Stimulated activated CD4-positive, alpha-beta T cell treated with anti-CD3 and anti-CD28 coated beads, TNF-alpha, amount 100 ng/mL, for 4 hours (primary cell): Measurements from ENCODE around the gene PIAS2.
A peak's percentile ranks its signal among the peaks of the same experiment; 100 is the strongest.
"Not testable (repeated sequence)": the region's sequence is repeated elsewhere in the genome, so short reads cannot be mapped to it uniquely, and the experiment has no call there.

Experiments used
- DNase-seq, 3 experiments: peaks; one replicate each; pipeline ENCODE4 v3.0.0-alpha.2; 2020; ENCODE audit warnings: low read depth in 3 of 3

The PIAS2 gene

DNA sequence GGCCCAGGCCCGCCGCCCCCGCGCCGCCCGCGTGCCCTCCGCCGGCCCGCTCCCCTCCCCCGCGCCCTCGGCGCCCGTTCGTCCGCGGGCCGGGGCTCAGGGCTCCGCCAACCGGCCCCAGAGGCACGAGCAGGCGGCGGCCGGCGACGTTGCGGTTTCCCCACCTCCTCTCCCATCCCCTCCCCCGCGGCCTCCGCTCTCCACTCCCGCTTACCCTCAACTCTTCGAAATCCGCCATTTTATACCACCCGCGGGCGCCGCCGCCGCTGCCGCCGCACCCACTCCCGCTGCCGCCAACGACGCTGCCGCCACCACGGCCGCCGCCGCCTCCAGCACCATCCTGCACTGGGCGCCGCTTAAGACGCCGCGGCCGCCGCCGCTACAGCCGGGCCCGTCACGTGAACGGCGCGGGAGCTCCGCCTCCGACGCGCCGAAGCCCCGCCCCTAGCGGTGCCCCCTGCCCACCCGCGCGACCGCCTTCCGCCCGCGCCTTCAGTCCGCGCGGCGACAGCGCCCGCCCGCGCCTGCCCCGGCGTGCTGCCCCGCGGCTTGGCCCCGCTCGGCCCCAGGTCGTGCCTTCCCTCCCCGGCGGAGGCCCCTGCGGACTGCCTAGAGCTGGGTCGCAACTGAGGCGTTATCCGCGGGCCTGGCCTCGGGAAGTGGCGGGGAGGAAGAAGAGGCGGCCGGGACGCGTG lies at the start of gene PIAS2, which contains the start of gene KATNAL2:
Gene PIAS2 (minus strand): TSS at position 400 of the 695 bp plus-strand sequence. CDS start 162 bp downstream, at position 238.
Gene KATNAL2 (plus strand): TSS at position 495 of the 695 bp plus-strand sequence. CDS start 29,271 bp downstream, outside the sequence.
- peak; percentile 50 to 67 (median 63) for DNase-seq

DNA sequence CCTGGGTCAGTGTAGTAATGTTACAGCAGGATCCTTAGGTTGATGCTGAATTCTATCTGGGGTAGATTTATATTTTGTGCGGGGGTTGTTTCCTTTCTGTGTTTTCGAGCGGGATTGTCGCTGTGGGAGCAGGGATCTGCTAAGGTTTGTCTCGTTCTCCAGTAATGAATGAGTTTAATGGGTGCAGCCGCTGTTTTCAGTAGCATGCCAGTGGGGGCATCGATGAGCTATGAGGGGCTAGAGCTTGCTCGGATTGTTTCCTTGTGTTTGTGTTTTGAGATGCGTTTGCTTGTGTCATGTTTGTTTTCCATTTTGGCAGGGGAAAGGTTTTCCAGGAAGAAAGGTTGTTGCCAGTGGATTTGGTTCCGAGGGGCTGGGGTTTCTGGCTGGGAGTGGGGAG lies 49.0 kb upstream of the PIAS2 start:
- not testable (repeated sequence) for DNase-seq

GRCh38 chr18:46964579-46965293 lies 47.4 kb upstream of the PIAS2 start:
- not testable (repeated sequence) for DNase-seq

DNA sequence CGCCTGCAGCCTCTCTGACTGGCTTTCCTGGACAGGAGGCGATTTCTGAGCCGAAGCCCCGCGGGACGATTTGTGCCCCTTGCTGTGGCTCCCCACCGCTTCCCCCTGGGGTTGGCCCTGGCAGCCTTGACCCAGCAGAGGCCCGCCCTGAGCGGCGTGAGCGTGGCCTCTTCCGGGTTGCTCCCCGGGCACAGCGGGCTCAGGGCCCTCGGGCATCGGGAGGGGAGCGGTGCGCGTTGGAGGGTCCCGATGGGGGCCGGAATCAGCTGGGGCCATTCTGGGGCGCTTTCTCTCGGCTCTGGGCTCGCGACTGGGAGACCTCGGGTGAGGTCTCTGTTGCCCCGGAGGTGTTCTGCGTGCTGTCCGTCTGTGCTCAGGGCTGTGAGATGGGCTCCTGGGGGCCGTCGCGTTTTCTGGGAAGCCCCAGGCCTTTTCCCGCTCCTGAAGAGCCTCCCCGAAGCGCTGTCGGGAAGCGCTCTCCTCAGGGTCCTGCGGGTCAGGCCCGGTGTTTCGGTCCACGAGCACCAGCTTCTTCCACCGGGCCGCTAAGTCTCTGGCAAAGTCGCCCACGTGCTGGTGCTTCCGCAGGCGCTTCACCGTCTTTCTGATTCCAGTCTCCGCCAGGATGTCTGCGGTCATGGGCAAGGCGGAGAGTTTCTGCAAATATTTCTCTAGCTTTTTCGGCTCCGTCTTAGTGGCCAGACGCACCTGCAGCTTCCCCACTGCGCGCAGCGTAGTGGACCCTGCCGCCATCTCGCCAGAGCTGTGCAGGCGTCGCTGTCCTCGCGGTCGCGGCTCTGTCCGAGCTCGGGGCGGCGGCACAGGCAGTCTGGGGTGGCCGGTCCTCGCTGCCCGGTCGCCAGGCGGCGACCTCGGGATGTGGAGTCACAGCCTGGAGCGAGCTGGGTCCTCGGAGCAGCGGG lies 46.6 kb upstream of the PIAS2 start:
- DNase-seq = not testable (repeated sequence)

DNA sequence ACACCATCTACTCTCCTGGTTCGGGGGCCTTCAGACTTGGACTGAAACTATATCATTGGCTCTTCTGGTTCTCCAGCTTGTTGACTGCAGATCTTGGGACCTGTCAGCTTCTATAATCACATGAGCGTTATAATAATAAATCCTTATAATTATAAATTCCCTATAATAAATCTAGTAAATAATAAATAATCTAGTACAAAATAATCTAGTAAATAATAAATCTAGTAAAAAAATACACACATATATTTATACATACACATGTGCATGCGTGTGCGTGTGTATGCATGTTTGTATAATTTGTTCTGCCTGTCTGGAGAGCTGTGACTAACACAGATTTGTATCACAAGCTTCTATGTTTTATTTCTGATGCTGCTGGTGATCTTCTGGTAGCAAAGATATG lies 40.9 kb upstream of the PIAS2 start:
- no peak for DNase-seq

DNA sequence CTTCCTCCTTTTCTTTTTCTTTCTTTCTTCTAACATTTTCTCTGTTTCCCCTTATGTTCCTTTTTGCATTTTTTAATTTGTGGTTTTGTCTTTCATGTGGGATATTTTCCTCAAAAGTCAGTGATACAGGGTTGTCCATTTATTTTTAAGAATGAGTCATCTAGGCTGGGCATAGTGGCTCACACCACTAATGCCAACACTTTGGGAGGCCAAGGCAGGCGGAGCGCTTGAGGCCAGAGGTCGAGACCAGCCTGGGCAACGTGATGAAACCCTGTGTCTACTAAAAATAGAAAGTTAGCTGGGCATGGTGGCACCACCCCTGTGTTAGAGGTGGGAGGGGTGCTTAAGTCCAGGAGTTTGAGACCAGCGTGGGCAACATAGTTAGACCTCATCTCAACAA lies 35.9 kb upstream of the PIAS2 start:
- DNase-seq = no peak

DNA sequence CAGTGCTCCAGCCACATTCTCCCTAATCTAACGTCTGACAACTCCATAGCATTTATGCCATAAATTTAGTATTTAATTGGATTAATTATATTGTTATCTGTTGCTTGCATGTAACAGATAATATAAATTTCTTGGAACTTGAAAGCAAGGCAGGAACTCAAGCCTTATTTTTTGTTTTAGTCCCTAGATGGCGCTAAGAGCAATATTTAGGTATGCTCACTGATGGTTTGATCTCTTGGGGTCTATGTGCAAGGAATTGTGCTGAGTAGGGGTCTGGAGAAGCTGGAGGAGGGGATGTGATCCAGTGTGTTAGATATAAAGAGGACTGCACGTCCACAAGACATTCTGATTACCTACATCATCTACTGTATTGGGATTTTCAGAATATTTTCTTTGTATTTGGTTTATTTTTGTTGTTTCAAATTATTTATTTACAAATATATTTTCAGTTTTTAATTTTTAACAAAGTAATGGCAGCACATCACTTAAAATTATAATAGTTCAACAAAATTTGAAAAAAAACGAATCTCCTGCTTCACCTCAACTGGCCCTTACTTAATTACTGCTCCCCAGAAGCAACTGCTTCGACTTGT lies 32.9 kb upstream of the PIAS2 start:
- DNase-seq = no peak

- DNase-seq = peak in 2 of 3 experiments; percentile 9 to 11
Observed at GRCh38 chr18:46946656-46947282, 29.5 kb upstream of the PIAS2 start.

GRCh38 chr18:46942646-46943045 lies 25.3 kb upstream of the PIAS2 start:
- no peak for DNase-seq

DNA sequence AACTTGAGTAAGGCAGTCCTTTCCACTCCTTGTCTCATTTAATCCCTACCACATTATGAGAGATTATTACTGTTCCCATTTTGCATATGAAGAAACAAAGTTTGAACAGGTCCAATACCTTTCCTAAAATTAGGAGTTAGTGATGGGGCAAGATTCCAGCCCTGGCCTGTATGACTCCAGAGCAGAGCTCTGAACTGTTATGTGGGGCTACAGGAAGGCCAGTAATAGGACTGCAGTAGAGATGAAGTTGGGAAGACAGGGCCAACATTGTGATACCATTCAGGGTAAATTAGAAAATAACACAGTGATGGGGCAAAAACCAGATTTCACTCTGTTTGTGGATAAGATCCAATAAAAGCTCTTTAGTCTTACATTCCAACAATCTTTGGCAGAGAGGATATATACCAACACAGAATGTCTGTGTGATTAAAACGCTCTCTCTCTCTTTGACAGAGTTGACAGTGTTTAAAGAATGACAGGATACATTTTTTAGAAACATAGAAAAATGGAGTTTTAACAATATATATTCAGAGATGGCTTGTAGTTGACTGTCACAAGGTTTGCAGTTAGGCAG lies 22.8 kb upstream of the PIAS2 start:
- DNase-seq = no peak

- no peak for DNase-seq
Observed at GRCh38 chr18:46939337-46939963, 22.1 kb upstream of the PIAS2 start.

DNA sequence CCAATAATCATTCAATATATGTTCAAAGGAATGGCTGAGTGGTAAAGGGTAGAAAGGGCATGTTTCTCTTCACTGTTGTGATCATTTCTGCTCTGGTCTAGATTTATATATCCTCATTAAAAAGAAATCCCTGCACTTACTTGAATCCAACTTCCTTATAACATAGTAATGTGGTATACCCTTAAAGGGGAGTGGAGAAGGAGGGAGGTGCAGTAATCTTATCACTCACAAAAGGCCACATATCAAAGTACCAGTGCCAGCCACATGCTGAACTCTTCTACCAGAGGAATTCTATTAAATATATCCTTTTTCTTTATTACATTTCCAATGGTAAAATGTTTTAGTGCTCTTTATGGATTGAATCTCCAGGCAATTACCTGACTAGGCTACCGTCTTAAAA lies 3.3 kb upstream of the PIAS2 start:
- no peak for DNase-seq

GRCh38 chr18:46920067-46920466 lies 2.8 kb upstream of the PIAS2 start:
- no peak for DNase-seq

DNA sequence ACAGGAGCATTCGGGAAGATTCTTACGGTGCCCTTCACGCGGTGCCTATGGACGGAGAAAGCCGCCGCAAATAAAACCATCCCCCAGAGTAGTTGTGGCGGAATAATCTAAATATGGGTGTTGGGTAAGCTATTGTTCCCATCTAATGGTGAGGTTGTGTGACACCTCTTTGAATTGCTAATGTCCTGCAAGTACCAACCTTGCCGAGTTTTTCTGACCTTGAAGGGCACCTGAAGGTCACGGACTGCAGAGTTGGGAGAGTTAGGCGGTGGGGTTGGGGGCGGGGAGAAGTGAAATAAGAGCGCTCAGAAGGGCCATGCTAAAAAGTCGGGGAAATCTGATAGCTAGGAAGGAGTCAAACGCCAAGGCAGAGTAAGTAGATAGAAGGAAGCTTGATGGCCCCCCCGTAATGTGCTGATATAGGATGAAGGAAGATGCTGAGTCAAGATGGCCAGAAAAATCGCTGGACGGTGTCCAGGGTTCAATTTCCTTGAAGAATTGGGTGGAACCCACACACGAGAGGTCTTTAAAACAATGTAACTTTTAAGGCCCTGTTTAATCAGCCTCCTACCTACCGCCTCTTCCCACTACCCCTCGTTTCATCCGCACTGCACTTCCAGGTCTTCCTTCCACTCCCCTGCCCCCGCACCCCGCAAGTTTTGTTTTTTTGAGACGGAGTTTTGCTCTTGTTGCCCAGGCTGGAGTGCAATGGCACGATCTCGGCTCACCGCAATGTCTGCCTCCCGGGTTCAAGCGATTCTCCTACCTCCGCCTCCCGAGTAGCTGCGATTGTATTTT lies 695 bp upstream of the PIAS2 start:
- no peak for DNase-seq

DNA sequence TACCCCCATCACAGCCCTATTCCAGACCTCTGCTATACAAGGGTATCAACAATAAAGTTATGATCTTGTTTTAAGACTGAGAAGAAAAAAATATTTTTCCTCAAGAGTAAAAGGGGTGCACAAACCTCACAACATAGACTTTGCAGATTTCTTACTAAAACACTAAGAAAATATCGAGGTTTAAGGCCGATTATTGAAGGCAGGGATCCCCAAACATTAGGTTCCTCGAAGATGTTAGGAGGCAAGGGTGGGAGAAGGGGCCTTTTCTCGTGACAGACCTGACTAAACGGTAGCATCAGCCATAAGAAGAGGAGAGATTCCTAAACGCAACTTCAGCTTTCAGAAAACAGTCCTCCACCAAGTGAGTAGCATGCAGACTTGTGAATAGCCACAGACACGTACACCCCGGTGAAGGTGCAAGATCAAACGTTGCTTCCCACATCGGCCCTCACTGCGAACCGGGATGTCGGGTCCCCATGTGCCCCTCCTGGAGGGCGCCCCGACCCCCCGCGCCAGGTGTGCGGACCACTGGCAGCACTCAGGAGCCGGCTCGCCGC lies 678 bp downstream of the PIAS2 start:
- no peak for DNase-seq

- DNase-seq = no peak
Observed at GRCh38 chr18:46915800-46916550, 1.3 kb downstream of the PIAS2 start.

GRCh38 chr18:46910856-46911255 lies 6.5 kb downstream of the PIAS2 start:
- DNase-seq = no peak

DNA sequence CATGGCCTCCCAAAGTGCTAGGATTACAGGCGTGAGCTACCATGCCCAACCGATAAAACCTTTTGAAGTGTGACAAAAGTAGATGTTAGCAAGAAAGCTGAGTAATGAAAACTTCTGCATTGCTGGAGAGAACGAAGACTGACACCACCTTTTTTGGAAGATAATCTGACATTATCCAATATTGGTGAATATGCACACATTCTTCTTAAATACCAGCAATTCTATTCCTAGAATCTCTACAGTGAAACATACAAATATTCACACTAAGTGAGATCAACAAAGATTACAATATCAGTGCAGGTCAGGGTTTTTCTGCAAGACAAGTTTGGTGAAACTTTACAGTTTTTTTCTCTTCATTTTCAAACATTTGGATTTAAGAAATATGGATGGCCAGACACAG lies 7.8 kb downstream of the PIAS2 start:
- no peak for DNase-seq
